H1 (cell line): Measurements from ENCODE around the gene PDCD10. TPM values are rescaled to one million over a fixed set of nuclear protein-coding genes. Genes with fewer than 3 reads are reported as not detected.

Source experiments
- CTCF ChIA-PET: fragments of 300-600 bp; sonication (Branson Sonifier 250); formaldehyde crosslinking; loops from one replicate; lab custom pipeline; 2021; ENCODE audit not compliant: partially characterized antibody; lab: Charles Lee
- POLR2A ChIA-PET: fragments of 300-600 bp; sonication (Branson Sonifier 250); formaldehyde crosslinking; loops from one replicate; lab custom pipeline; 2021; ENCODE audit warnings: inconsistent platforms; ENCODE audit not compliant: partially characterized antibody; lab: Charles Lee
- DNase-seq, 2 experiments: peaks; one replicate each; pipeline versions ENCODE4 v3.0.0 to v3.0.0-alpha.2; 2010 to 2022; ENCODE audit warnings: low spot score in 2 of 2, low read depth in 1 of 2, mixed read lengths in 1 of 2
- FAIRE-seq: peaks from 2 replicates; lab custom pipeline; 2011; peaks lifted over from hg19 to GRCh38; lab: Jason Lieb, UNC
- H2AFZ ChIP-seq: 2 replicates; pipeline ENCODE4 v1.8.1; 2012; ENCODE audit warnings: low read length, inconsistent platforms
- H2AK5ac ChIP-seq: 2 replicates; pipeline ENCODE4 v1.6.1; 2013; ENCODE audit warnings: low read depth, low read length
- H2BK120ac ChIP-seq: replicated peaks from 2 replicates; pipeline ENCODE3; 2013; ENCODE audit warnings: low read depth, low read length, inconsistent platforms
- H2BK12ac ChIP-seq: 2 replicates; pipeline ENCODE4 v1.6.1; 2013; ENCODE audit warnings: low read depth, low read length
- H2BK15ac ChIP-seq: 2 replicates; pipeline ENCODE4 v1.6.1; 2013; ENCODE audit warnings: low read length
- H2BK20ac ChIP-seq: 2 replicates; pipeline ENCODE4 v1.6.1; 2013; ENCODE audit warnings: low read length
- H2BK5ac ChIP-seq: 2 replicates; pipeline ENCODE4 v1.6.1; 2013; ENCODE audit warnings: low read depth, low read length
- H3K14ac ChIP-seq: 2 replicates; pipeline ENCODE4 v1.6.1; 2013; ENCODE audit warnings: inconsistent platforms; ENCODE audit not compliant: insufficient read length
- H3K18ac ChIP-seq: 2 replicates; pipeline ENCODE4 v1.6.1; 2013; ENCODE audit warnings: low read length; ENCODE audit errors: extremely low read depth
- H3K23ac ChIP-seq: 2 replicates; pipeline ENCODE4 v1.6.1; 2013; ENCODE audit warnings: inconsistent platforms; ENCODE audit not compliant: insufficient read length
- H3K23me2 ChIP-seq: 2 replicates; pipeline ENCODE4 v1.6.1; 2013; ENCODE audit warnings: low read depth, low read length
- H3K27ac ChIP-seq: 2 replicates; pipeline ENCODE4 v1.6.1; 2011; ENCODE audit warnings: low read depth, low read length, inconsistent platforms
- H3K27me3 ChIP-seq, 4 experiments: replicated peaks in 1 of 4; 1 replicate in 1 of 4; 2 replicates in 3 of 4; pipeline versions ENCODE4 v1.6.1 to v1.8.1; 2011 to 2013; ENCODE audit warnings: low read length in 3 of 4, mild to moderate bottlenecking in 3 of 4, inconsistent platforms in 2 of 4, mixed read lengths in 2 of 4, moderate library complexity in 1 of 4; ENCODE audit not compliant: control insufficient read depth in 3 of 4, insufficient read depth in 3 of 4; ENCODE audit errors: extremely low read depth in 1 of 4
- H3K36me3 ChIP-seq, 4 experiments: 2 replicates each; pipeline versions ENCODE4 v1.6.1 to v1.8.1; 2011 to 2013; ENCODE audit warnings: mild to moderate bottlenecking in 4 of 4, low read length in 3 of 4, moderate library complexity in 2 of 4, control low read depth in 1 of 4, inconsistent platforms in 1 of 4; ENCODE audit not compliant: insufficient read depth in 4 of 4, control insufficient read depth in 2 of 4
- H3K4ac ChIP-seq: replicated peaks from 2 replicates; pipeline ENCODE3; 2013; ENCODE audit warnings: low read length, low read depth, mixed read lengths, inconsistent platforms; ENCODE audit not compliant: insufficient read length
- H3K4me1 ChIP-seq, 4 experiments: replicated peaks in 1 of 4; 1 replicate in 1 of 4; 2 replicates in 3 of 4; pipeline versions ENCODE4 v1.6.1 to v1.8.1; 2011 to 2013; ENCODE audit warnings: low read length in 3 of 4, inconsistent platforms in 2 of 4, mixed read lengths in 1 of 4; ENCODE audit not compliant: insufficient read depth in 4 of 4, control insufficient read depth in 3 of 4
- H3K4me2 ChIP-seq, 2 experiments: 2 replicates each; pipeline versions ENCODE4 v1.6.1 to v1.8.1; 2011 to 2013; ENCODE audit warnings: low read depth in 2 of 2, low read length in 2 of 2, control low read depth in 1 of 2, inconsistent platforms in 1 of 2, mild to moderate bottlenecking in 1 of 2; ENCODE audit not compliant: insufficient read depth in 1 of 2
- H3K4me3 ChIP-seq, 4 experiments: fragments of 200-600, 300-600 bp in 1 of 4; sonication (generic), shearing (Covaris generic), sonication (Bioruptor Twin) in 1 of 4; 2 replicates each; pipeline versions ENCODE4 v1.5.1 to v1.8.1; 2011 to 2016; ENCODE audit warnings: low read length in 4 of 4, low read depth in 3 of 4, control low read depth in 2 of 4, inconsistent platforms in 2 of 4, mild to moderate bottlenecking in 2 of 4, mixed read lengths in 1 of 4, moderate library complexity in 1 of 4; ENCODE audit not compliant: insufficient read depth in 2 of 4; ENCODE audit errors: extremely low read depth in 1 of 4
- H3K56ac ChIP-seq: replicated peaks from 2 replicates; pipeline ENCODE3; 2013; ENCODE audit warnings: low read depth, mild to moderate bottlenecking, mixed read lengths, low read length, inconsistent platforms; ENCODE audit not compliant: insufficient read length
- H3K79me1 ChIP-seq: 2 replicates; pipeline ENCODE4 v1.6.1; 2013; ENCODE audit warnings: low read depth, low read length, control low read depth
- H3K79me2 ChIP-seq, 2 experiments: 2 replicates each; pipeline versions ENCODE4 v1.6.1 to v1.8.1; 2012 to 2013; ENCODE audit warnings: low read length in 2 of 2, mild to moderate bottlenecking in 2 of 2, inconsistent platforms in 1 of 2; ENCODE audit not compliant: insufficient read depth in 2 of 2, control insufficient read depth in 1 of 2
- H3K9ac ChIP-seq, 4 experiments: replicated peaks in 1 of 4; 1 replicate in 1 of 4; 2 replicates in 3 of 4; pipeline versions ENCODE4 v1.6.1 to v1.8.1; 2011 to 2013; ENCODE audit warnings: low read depth in 3 of 4, low read length in 3 of 4, control low read depth in 2 of 4, mild to moderate bottlenecking in 2 of 4, moderate library complexity in 2 of 4, inconsistent platforms in 1 of 4; ENCODE audit errors: extremely low read depth in 1 of 4
- H3K9me3 ChIP-seq, 2 experiments: 2 replicates each; pipeline versions ENCODE4 v1.6.1 to v1.8.1; 2012 to 2013; ENCODE audit warnings: mild to moderate bottlenecking in 2 of 2, moderate library complexity in 2 of 2, control low read depth in 1 of 2, inconsistent platforms in 1 of 2, low read depth in 1 of 2, low read length in 1 of 2, mixed read lengths in 1 of 2; ENCODE audit not compliant: insufficient read depth in 2 of 2
- H4K20me1 ChIP-seq, 2 experiments: replicated peaks in 1 of 2; 2 replicates each; pipeline versions ENCODE3 to v1.8.1; 2011 to 2013; ENCODE audit warnings: inconsistent platforms in 2 of 2, low read length in 2 of 2, mild to moderate bottlenecking in 1 of 2; ENCODE audit not compliant: insufficient read depth in 2 of 2, control insufficient read depth in 1 of 2
- H4K5ac ChIP-seq: 2 replicates; pipeline ENCODE4 v1.6.1; 2013; ENCODE audit warnings: low read length, low read depth, mixed read lengths, inconsistent platforms; ENCODE audit not compliant: insufficient read length
- H4K8ac ChIP-seq: 2 replicates; pipeline ENCODE4 v1.8.0; 2013; ENCODE audit warnings: mild to moderate bottlenecking, moderate library complexity, low read length, inconsistent platforms; ENCODE audit not compliant: insufficient read depth; ENCODE audit errors: extremely low read depth
- H4K91ac ChIP-seq: replicated peaks from 2 replicates; pipeline ENCODE3; 2013; ENCODE audit warnings: low read length, mixed read lengths, inconsistent platforms; ENCODE audit not compliant: insufficient read length
- ASH2L ChIP-seq: fragments of 200-600, 300-600 bp; sonication (generic); IDR thresholded peaks from one replicate; pipeline ENCODE4 v1.7.1; 2017; ENCODE audit warnings: low read length
- CEBPB ChIP-seq: IDR thresholded peaks from 2 replicates; pipeline ENCODE4 v1.6.1; 2012; ENCODE audit warnings: low read depth, low read length
- CHD1 ChIP-seq: IDR thresholded peaks from 2 replicates; pipeline ENCODE4 v1.6.1; 2012; ENCODE audit warnings: low read depth, low read length, improper control_type of control experiment
- CTBP2 ChIP-seq: IDR thresholded peaks from 2 replicates; pipeline ENCODE4 v1.7.0; 2011; ENCODE audit warnings: borderline replicate concordance, mild to moderate bottlenecking, moderate library complexity, mixed read lengths, low read length; ENCODE audit not compliant: insufficient read depth, insufficient read length
- E2F6 ChIP-seq: IDR thresholded peaks from 2 replicates; pipeline ENCODE4 v1.6.1; 2012; ENCODE audit warnings: inconsistent platforms
- EZH2 ChIP-seq: fragments of 200-600 bp; sonication (generic); IDR thresholded peaks from 2 replicates; pipeline ENCODE4 v1.7.1; 2012; ENCODE audit warnings: low read depth, mild to moderate bottlenecking, moderate library complexity, low read length, inconsistent platforms; ENCODE audit not compliant: severe bottlenecking
- GABPA ChIP-seq: IDR thresholded peaks from 2 replicates; pipeline ENCODE4 v1.6.1; 2011; ENCODE audit warnings: mild to moderate bottlenecking, low read length, moderate library complexity, borderline replicate concordance; ENCODE audit not compliant: insufficient read depth
- HDAC2 ChIP-seq, 2 experiments: fragments of 300-600 bp in 1 of 2; sonication (generic) in 1 of 2; IDR thresholded peaks; 2 replicates each; pipeline ENCODE4 v1.6.1; 2011 to 2012; ENCODE audit warnings: low read depth in 2 of 2, low read length in 2 of 2, mild to moderate bottlenecking in 2 of 2, moderate library complexity in 2 of 2, borderline replicate concordance in 1 of 2, inconsistent platforms in 1 of 2
- KDM4A ChIP-seq: IDR thresholded peaks from one replicate; pipeline ENCODE4 v1.7.1; 2012; ENCODE audit warnings: low read depth, mild to moderate bottlenecking, moderate library complexity, low read length, inconsistent platforms; ENCODE audit not compliant: severe bottlenecking
- KDM5A ChIP-seq: fragments of 200-600 bp; IDR thresholded peaks from 2 replicates; pipeline ENCODE4 v1.7.1; 2012; ENCODE audit warnings: mild to moderate bottlenecking, low read length, inconsistent platforms, mixed read lengths
- POU5F1 ChIP-seq: IDR thresholded peaks from 2 replicates; pipeline ENCODE4 v1.6.1; 2011; ENCODE audit warnings: low read depth, mild to moderate bottlenecking, low read length, moderate library complexity
- RFX5 ChIP-seq: IDR thresholded peaks from 2 replicates; pipeline ENCODE4 v1.6.1; 2011; ENCODE audit warnings: low read depth, low read length, improper control_type of control experiment, borderline replicate concordance
- SP1 ChIP-seq: IDR thresholded peaks from 2 replicates; pipeline ENCODE4 v1.6.1; 2011; ENCODE audit warnings: low read depth, low read length
- TAF1 ChIP-seq: IDR thresholded peaks from 2 replicates; pipeline ENCODE4 v1.6.1; 2011; ENCODE audit warnings: mild to moderate bottlenecking, low read depth, low read length
- WGBS, 2 experiments: shearing (Covaris generic) in 1 of 2; methylation state at CpG; one replicate each; pipeline versions ENCODE4 v1.1.6 to v1.1.7; 2013 to 2015; ENCODE audit warnings: low lambda C conversion rate in 2 of 2, mixed read lengths in 2 of 2, inconsistent platforms in 1 of 2, low coverage in 1 of 2, missing lambda C conversion rate in 1 of 2; ENCODE audit not compliant: insufficient replicate concordance in 2 of 2, insufficient coverage in 1 of 2, insufficient read length in 1 of 2; ENCODE audit errors: extremely low coverage in 1 of 2, missing lambda C conversion rate in 1 of 2; 5-methylcytosine and 5-hydroxymethylcytosine counted together
- polyA plus RNA-seq, 7 experiments: library from polyadenylated mRNA; depleted of rRNA in 3 of 7; stranded (reverse) in 5 of 7; unstranded in 2 of 7; fragments of >200 nt in 5 of 7; fragments of 200-250 nt in 2 of 7; gene quantifications; 1 replicate in 5 of 7; 2 replicates in 1 of 7; 4 replicates in 1 of 7; pipeline versions ENCODE4 v1.2.1 to v1.2.3, GENCODE V29; 2011 to 2013; ENCODE audit warnings: missing spikeins in 2 of 7, mixed read lengths in 2 of 7
- total RNA-seq: library from RNA; stranded (reverse); fragmentation: NEBNext Ultra II Directional; extraction: Animal tissue kit (Norgen Biotek cat#: 25700); gene quantifications from 2 replicates; pipeline ENCODE4 v1.2.1, GENCODE V29; 2021

PDCD10 gene
- total and polyA plus RNA-seq, 2 of the 8 experiments (the other 6 are each of a cell fraction or from before 2014, with no cell fraction given) = 52.0 to 76.6 TPM

GRCh38 chr3:167691366-167691765 lies 43.3 kb downstream of the PDCD10 start:
- no peak overlapping the region for H2BK15ac ChIP-seq
- H2BK20ac ChIP-seq = no peak overlapping the region
- H3K18ac ChIP-seq = no peak overlapping the region
- H3K4me2 ChIP-seq = no peak overlapping the region
- H2AFZ ChIP-seq = no peak overlapping the region
- CTCF ChIA-PET = interaction anchor here (1.5 kb wide), 2 partner anchors 11 to 50 kb away, joined by 4 to 7 read pairs; no protein-coding TSS in a partner anchor
- POLR2A ChIA-PET = no interaction called here
- H3K79me1 ChIP-seq = no peaks in the 10 kb centered on the region; the same call in 1 of the 2 replicates
- H4K5ac ChIP-seq = no peak overlapping the region
- no peak overlapping the region for H2BK12ac ChIP-seq
- no peak overlapping the region for H2BK120ac ChIP-seq
- no peaks in the 10 kb centered on the region for H3K27me3 ChIP-seq
- FAIRE-seq (no peak), DNase-seq (no peak)
- H4K20me1 ChIP-seq = no peaks in the 10 kb centered on the region
- no peak overlapping the region for H3K23ac ChIP-seq
- H3K56ac ChIP-seq = no peak overlapping the region
- H3K4ac ChIP-seq = no peak overlapping the region
- no peak overlapping the region for H2AK5ac ChIP-seq
- H3K23me2 ChIP-seq = no peaks in the 10 kb centered on the region; the same call in 1 of the 2 replicates
- 75% methylated on average over 3 of the region's 3 CpGs; no CpG with 5 or more reads in 1 of the 2 experiments for WGBS, 2 experiments
- no peak overlapping the region for H3K14ac ChIP-seq
- peaks cover 0 to 41% (median 7%) of the 10 kb centered on the region in 4 experiments; a peak in 4 of 8 replicates for H3K36me3 ChIP-seq
- no peak overlapping the region for H3K27ac ChIP-seq
- no peak overlapping the region for H4K91ac ChIP-seq
- H3K9me3 ChIP-seq = no peaks in the 10 kb centered on the region
- no peak overlapping the region for H4K8ac ChIP-seq
- no peaks in the 10 kb centered on the region for H3K4me1 ChIP-seq
- H3K79me2 ChIP-seq = no peaks in the 10 kb centered on the region
- peak overlapping the region in 1 of 4 experiments; percentile 34; a peak in 1 of 7 replicates for H3K9ac ChIP-seq
- no peak overlapping the region for H2BK5ac ChIP-seq
- no peak overlapping the region for H3K4me3 ChIP-seq
- no peak for TF ChIP-seq HDAC2 (IDR thresholded peaks at IDR 0.05; ENCODE audit: borderline replicate concordance in 1 of 2, low read depth in 2 of 2, low read length in 2 of 2)
- TF ChIP-seq EZH2 = no peak
- no peak for TF ChIP-seq E2F6
- no peak for TF ChIP-seq POU5F1
- TF ChIP-seq CHD1 = no peak
- TF ChIP-seq GABPA = no peak
- TF ChIP-seq SP1 = no peak
- no peak for TF ChIP-seq ASH2L
- TF ChIP-seq RFX5 = no peak
- TF ChIP-seq KDM4A = no peak
- no peak for TF ChIP-seq KDM5A
- no peak for TF ChIP-seq TAF1
- no peak for TF ChIP-seq CEBPB
- no peak for TF ChIP-seq CTBP2
